GM18873 (cell line): ENCODE data around the gene EPHB4.
"Not testable (repeated sequence)": the region's sequence is repeated elsewhere in the genome, so short reads cannot be mapped to it uniquely, and the experiment has no call there.

Experiments
- ATAC-seq: cut with Tn5 transposase; IDR thresholded peaks from one replicate; pipeline ENCODE4 v1.9.1; 2021; ENCODE audit warnings: mild to moderate bottlenecking, moderate library complexity, moderate number of reproducible peaks; ENCODE audit not compliant: unreplicated experiment, low FRiP score

Gene EPHB4

GRCh38 chr7:100793806-100794660, 33.3 kb downstream of the EPHB4 start:
- ATAC-seq = no peak

GRCh38 chr7:100791881-100792666, 35.2 kb downstream of the EPHB4 start:
- no peak for ATAC-seq

GRCh38 chr7:100789055-100789454, 38.3 kb downstream of the EPHB4 start:
- no peak for ATAC-seq

GRCh38 chr7:100786323-100786722, 41.0 kb downstream of the EPHB4 start:
- ATAC-seq = no peak

GRCh38 chr7:100785878-100786277, 41.4 kb downstream of the EPHB4 start:
- no peak for ATAC-seq

DNA sequence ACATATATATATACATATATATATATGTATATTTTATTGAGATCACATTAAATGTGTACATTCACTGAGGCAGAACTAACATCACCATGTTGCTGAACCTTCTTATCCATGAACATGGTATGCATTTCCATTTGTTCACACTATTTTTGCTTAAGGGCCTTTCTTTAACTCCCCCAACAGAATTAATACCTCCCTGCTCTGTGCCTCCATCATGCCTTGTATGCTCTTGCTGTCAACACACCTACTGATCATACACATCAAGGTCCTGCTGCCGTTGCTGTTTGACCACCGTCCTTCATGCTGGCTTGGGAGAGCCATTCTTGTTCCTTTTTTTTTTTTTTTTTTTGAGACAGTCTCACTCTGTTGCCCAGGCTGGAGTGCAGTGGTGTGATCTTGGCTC, 43.5 kb downstream of the EPHB4 start:
- no peak for ATAC-seq

DNA sequence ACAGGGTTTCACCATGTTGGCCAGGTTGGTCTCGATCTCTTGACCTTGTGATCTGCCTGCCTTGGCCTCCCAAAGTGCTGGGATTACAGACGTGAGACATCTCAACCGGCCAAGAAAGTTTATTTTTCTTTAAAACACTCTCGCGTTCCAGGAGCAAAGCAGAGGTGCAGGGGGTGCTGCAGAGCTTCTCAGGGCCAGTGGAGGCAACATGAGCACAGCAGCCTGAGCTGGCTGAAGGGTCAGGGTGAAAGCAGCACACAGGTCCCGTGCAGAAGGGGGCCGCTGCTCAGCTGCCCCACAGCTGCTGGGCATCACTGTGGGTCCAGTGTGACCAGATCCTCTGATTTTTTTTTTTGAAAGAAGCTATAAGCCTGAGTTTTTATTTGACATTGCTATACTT, 46.1 kb downstream of the EPHB4 start:
- ATAC-seq = no peak

GRCh38 chr7:100779359-100779758, 48.0 kb downstream of the EPHB4 start:
- no peak for ATAC-seq

DNA sequence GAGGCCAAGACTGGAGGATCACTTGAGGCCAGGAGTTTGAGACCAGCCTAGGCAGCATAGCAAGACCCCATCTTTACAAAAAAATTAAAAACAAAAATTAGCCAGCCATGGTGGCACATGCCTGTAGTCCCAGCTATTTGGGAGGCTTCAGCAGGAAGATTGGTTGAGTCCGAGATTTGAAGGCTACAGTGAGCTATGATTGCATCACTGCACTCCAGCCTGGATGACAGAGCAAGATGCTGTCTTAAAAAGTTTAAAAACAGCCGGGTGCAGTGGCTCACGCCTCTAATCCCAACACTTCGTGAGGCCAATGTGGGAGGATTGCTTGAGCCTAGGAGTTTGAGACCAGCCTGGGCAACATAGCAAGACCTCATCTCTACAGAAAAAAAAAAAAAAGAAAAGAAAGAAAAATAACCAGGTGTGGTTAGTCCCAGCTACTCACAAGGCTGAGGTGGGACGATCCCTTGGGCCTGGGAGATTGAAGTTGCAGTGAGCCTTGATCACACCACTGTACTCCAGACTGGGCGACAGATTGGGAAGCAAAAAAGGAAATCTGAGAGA, 49.2 kb downstream of the EPHB4 start:
- no peak for ATAC-seq

DNA sequence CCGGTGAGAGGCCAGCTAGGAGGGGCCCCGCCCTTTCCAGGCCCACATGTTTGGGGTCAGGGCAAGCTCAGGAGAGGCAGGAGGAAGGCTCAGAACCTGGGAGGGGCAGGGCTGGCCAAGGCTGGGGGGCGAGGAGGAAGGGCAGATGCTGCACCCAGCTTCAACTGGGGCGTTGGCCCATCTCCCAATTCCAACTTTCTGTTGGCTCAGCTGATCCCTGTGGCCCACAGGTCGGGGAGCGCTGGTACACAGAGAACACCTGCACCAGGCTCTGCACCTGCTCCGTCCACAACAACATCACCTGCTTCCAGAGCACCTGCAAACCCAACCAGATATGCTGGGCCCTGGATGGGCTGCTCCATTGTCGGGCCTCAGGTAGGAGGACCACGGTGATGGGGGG, 53.8 kb downstream of the EPHB4 start:
- no peak for ATAC-seq

- ATAC-seq = no peak
These were observed 58.5 kb downstream of the EPHB4 start for GRCh38 chr7:100768784-100769183.

DNA sequence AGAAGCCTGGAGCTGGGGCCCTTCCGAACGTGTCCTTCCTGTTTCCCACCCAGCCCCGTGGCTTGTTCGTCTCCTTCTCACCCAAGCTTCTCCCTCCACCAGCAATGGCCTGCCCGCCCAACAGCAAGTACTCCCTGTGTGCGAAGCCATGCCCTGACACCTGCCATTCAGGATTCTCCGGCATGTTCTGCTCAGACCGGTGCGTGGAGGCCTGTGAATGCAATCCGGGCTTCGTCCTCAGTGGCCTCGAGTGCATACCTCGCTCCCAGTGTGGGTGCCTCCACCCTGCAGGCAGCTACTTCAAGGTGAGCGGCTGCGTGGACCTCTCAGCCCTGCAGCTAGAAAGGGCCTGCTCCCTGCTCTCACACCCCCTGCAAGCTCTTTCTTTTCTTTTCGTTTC, 62.1 kb downstream of the EPHB4 start:
- ATAC-seq = no peak

GRCh38 chr7:100764841-100765240, 62.5 kb downstream of the EPHB4 start:
- ATAC-seq = no peak

DNA sequence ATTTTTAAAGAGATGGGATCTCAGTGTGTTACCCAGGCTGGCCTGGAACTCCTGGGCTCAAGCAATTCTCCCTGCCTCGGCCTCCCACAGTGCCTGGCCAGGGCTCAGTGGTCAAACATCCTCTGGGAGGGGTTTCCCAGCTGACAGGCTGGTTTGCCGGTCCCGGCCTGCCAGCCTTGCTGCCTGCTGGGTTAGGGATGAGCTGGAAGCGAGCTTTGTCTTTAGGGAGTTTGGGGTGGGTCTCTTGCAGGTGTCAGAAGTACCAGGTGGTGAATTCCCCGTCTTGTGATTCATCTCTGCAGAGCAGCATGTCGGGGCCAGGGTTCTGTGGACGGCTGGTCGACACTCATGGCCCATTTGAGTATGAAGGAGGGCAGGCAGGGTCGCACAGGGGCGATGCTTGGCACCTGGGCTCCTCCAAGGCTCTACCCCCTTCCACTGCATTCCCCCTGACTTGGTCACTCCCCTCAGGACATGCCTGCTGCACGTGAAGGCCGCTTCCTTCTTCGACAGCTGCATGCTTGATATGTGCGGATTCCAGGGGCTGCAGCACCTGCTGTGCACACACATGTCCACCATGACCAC, 63.7 kb downstream of the EPHB4 start:
- no peak for ATAC-seq

- ATAC-seq = not testable (repeated sequence)
These were observed 64.5 kb downstream of the EPHB4 start for GRCh38 chr7:100762841-100763240.

GRCh38 chr7:100759357-100760171, 67.8 kb downstream of the EPHB4 start:
- no peak for ATAC-seq

GRCh38 chr7:100753750-100754149, 73.6 kb downstream of the EPHB4 start:
- ATAC-seq = no peak

DNA sequence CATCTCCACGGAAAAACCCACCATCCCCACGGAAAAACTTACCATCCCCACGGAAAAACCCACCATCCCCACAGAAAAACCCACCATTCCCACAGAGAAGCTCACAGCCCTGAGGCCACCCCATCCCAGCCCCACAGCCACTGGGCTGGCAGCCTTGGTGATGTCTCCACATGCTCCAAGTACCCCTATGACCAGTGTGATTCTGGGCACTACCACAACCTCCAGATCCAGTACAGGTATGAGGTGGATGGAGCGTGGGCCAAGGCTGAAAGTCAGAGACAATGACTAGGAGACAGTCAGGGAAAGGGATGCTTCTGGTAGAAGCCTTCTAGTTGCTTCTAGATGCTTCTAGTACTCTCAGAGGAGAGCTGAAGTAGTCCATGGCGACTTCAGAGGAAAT, 74.3 kb downstream of the EPHB4 start:
- ATAC-seq = no peak
